Progenitor cell of endocrine pancreas (in vitro differentiated cells): ENCODE data around the gene GPS1. TPM values are rescaled to one million over a fixed set of nuclear protein-coding genes. Genes with fewer than 3 reads are reported as not detected.

ENCODE experiments used
- DNase-seq: peaks from one replicate; pipeline ENCODE4 v3.0.0; 2021; ENCODE audit warnings: low spot score; ENCODE audit not compliant: unreplicated experiment
- H3K27ac Mint-ChIP-seq: 2 replicates; pipeline ENCODE4 v1.8.0; 2021; ENCODE audit warnings: mild to moderate bottlenecking, moderate library complexity, mixed read lengths
- H3K27me3 Mint-ChIP-seq: 2 replicates; pipeline ENCODE4 v1.8.0; 2021; ENCODE audit warnings: mixed read lengths
- H3K36me3 Mint-ChIP-seq: 2 replicates; pipeline ENCODE4 v1.8.0; 2022; ENCODE audit warnings: mixed read lengths; ENCODE audit not compliant: insufficient read depth
- H3K4me1 Mint-ChIP-seq: 2 replicates; pipeline ENCODE4 v1.8.0; 2021; ENCODE audit warnings: low read depth, mixed read lengths
- H3K4me3 Mint-ChIP-seq: 2 replicates; pipeline ENCODE4 v1.8.0; 2021; ENCODE audit warnings: low read depth, mild to moderate bottlenecking, moderate library complexity, mixed read lengths
- H3K9me3 Mint-ChIP-seq: 2 replicates; pipeline ENCODE4 v1.8.0; 2021; ENCODE audit warnings: low read depth, mixed read lengths
- total RNA-seq: library from RNA; stranded (reverse); gene quantifications from 2 replicates; pipeline ENCODE4 v1.2.1, GENCODE V29; 2021
- TF ChIP-seq, protein P1 (sequence below): fragments of 200-600 bp; sonication (generic); IDR thresholded peaks from one replicate; pipeline ENCODE4 v1.5.0; 2021; ENCODE audit warnings: antibody characterized with exemption, mild to moderate bottlenecking; ENCODE audit not compliant: unreplicated experiment

The GPS1 gene
- total RNA-seq, 1 donor from 2014 or later: 137 TPM

DNA sequence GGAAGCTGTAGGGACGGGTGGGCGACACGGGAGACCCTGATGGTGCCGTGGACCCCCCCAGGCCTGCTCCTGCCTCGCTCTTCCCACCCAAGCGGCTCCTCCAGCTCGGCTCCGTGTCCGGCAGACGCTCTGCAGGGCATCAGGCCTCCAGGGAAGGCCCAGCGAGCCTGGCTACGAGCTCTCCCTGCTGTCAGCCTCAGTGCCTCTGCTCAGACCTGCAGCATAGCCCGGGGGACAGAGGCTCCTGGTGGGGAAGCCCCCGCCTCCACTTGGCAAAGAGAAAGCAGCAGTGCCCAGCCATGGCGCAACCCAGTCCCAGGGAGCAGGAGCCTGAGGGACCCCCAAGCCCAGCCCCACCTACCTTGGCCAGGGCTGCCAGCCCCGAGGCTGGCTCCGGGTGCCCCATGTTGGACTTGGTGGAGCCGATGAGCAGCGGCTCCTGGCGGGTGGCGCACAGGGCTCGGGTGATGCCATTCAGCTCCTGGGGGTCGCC is 40.4 kb downstream of the GPS1 start:
- DNase-seq: no peak
- Mint-ChIP-seq H3K27me3 (no peaks in the 10 kb centered on the region), H3K36me3 (no peaks in the 10 kb centered on the region), H3K4me1 (peaks cover 1% of the 10 kb centered on the region), H3K4me3 (no peak overlapping the region), H3K27ac (no peak overlapping the region), H3K9me3 (no peaks in the 10 kb centered on the region)
- TF ChIP-seq, protein P1, sequence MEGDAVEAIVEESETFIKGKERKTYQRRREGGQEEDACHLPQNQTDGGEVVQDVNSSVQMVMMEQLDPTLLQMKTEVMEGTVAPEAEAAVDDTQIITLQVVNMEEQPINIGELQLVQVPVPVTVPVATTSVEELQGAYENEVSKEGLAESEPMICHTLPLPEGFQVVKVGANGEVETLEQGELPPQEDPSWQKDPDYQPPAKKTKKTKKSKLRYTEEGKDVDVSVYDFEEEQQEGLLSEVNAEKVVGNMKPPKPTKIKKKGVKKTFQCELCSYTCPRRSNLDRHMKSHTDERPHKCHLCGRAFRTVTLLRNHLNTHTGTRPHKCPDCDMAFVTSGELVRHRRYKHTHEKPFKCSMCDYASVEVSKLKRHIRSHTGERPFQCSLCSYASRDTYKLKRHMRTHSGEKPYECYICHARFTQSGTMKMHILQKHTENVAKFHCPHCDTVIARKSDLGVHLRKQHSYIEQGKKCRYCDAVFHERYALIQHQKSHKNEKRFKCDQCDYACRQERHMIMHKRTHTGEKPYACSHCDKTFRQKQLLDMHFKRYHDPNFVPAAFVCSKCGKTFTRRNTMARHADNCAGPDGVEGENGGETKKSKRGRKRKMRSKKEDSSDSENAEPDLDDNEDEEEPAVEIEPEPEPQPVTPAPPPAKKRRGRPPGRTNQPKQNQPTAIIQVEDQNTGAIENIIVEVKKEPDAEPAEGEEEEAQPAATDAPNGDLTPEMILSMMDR: no peak

DNA sequence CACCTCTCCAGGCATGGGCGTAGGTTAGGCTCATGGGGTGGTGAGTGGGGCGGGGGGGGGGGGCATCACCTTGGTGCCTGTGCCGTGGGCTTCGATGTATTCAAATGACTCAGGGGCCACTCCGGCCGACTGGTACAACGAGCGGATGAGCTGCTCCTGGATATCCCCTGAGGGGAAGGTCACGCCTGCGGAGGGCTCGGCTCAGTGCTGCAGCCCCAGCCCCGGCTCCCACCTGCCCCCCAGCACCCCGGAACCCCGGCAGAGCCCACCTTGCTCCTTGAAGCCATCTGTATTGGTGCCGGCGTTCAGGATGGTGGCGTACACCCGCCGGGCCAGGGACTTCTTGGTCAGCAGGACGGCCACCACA is 40.9 kb downstream of the GPS1 start:
- H3K4me1 Mint-ChIP-seq: peaks cover 1% of the 10 kb centered on the region
- H3K27me3 Mint-ChIP-seq: no peaks in the 10 kb centered on the region
- TF ChIP-seq, protein P1: no peak
- H3K9me3 Mint-ChIP-seq: no peaks in the 10 kb centered on the region
- no peak for DNase-seq
- H3K27ac Mint-ChIP-seq: no peak overlapping the region
- H3K36me3 Mint-ChIP-seq: no peaks in the 10 kb centered on the region
- no peak overlapping the region for H3K4me3 Mint-ChIP-seq

DNA sequence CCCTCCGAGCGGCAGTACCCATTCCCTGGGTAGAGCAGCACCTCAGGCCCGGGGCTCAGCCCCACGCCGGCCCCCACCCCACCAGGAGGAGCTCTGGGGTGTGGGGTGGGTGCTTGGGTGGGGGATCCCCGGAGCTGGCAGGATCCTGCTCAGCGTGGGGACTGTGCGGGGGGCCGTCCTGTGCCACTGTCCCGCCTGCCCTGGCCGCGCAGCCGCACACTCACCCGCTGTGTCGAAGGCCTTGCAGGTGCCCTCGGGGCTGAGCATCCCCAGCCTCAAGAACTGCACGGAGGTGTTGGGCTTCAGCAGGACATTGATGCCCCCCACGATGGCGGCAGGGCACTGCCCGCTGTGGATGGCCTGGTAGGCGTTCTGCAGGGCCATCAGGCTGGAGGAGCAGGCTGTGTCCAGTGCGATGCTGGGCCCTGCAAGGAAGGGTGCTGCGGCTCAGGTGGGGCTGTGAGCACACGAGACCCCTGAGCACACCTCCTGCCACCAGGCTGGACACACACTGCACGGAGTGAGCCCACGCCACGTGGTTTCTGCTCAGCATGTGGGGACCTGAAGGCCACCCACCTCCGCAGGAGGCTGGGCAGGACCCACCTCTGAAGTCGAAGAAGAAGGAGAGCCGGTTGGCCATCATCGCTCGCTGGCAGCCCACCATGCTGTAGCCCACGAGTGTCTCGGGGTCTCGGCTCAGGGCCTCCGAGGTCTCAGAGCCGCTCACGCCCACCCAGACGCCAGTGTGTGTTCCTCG is 41.5 kb downstream of the GPS1 start:
- no peak overlapping the region for H3K27ac Mint-ChIP-seq
- no peak for DNase-seq
- TF ChIP-seq, protein P1: no peak
- no peaks in the 10 kb centered on the region for H3K36me3 Mint-ChIP-seq
- no peaks in the 10 kb centered on the region for H3K27me3 Mint-ChIP-seq
- peaks cover 1% of the 10 kb centered on the region for H3K4me1 Mint-ChIP-seq
- H3K9me3 Mint-ChIP-seq: no peaks in the 10 kb centered on the region
- no peak overlapping the region for H3K4me3 Mint-ChIP-seq

DNA sequence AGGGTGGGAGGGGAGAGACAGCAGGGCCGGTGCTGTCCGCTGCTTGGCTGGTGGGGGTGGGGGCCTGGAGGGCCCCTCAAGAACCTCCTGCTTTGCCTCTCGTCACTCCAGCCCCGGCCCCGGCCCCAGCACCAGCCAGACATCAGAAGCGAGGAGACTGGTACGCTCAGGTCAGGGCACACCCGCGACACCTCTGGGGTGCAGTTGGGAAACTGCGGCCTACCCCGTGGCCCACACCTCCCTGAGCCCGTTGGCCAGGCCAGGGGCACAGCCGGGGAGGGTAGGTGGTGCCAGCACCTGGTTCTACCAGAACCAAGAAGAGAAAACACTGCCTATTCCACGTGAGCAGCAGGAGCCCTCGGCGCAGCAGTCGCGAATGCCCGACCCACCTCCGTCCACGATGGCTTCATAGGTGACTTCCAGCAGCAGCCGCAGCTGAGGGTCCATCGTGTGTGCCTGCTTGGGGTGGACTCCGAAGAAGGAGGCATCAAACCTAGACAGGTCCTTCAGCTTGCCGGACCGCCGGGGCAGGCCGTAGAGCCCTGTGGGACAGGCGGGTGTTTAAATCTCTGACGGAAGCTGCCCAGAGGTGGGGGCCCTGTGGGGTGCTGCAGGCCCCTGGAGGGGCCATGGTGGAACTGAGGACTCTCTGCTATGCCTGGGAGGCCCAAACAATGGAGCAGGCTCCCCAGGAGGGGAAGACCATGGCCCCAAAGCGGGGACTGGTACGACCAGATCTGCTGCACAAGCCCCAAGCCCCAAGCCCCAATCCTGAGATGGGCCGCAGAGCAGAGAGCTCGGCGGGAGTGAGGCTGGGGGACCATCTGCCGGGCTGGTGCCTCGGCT is 43.5 kb downstream of the GPS1 start:
- H3K9me3 Mint-ChIP-seq: no peaks in the 10 kb centered on the region
- DNase-seq: no peak
- no peak overlapping the region for H3K27ac Mint-ChIP-seq
- peaks cover 2% of the 10 kb centered on the region for H3K36me3 Mint-ChIP-seq
- no peaks in the 10 kb centered on the region for H3K27me3 Mint-ChIP-seq
- H3K4me3 Mint-ChIP-seq: peak overlapping the region; percentile 66
- TF ChIP-seq, protein P1: no peak
- H3K4me1 Mint-ChIP-seq: peaks cover 5% of the 10 kb centered on the region
